HCT116 (cell line): Measurements from ENCODE around the gene CAPN9.

Experiments
- ATF3 ChIP-seq: IDR thresholded peaks from 2 replicates; pipeline ENCODE4 v1.6.1; 2012
- EZH2 ChIP-seq: fragments of 200-600 bp; sonication (generic); IDR thresholded peaks from 2 replicates; pipeline ENCODE4 v1.6.1; 2017; ENCODE audit warnings: antibody characterized with exemption, mixed run types
- POLR2A ChIP-seq: IDR thresholded peaks from 2 replicates; pipeline ENCODE4 v1.7.0; 2011; ENCODE audit warnings: borderline replicate concordance; ENCODE audit not compliant: insufficient read depth, insufficient read length; ENCODE audit errors: extremely low read depth
- POLR2AphosphoS5 ChIP-seq: IDR thresholded peaks from 2 replicates; pipeline ENCODE4 v1.6.1; 2011; ENCODE audit warnings: mild to moderate bottlenecking, low read depth, low read length, moderate library complexity
- REST ChIP-seq: IDR thresholded peaks from 2 replicates; pipeline ENCODE4 v1.6.1; 2012; ENCODE audit warnings: low read depth
- TF ChIP-seq, protein P1 (sequence below), 3 experiments: fragments of 200-600 bp in 1 of 3; sonication (generic) in 1 of 3; IDR thresholded peaks in 2 of 3; conservative IDR thresholded peaks in 1 of 3; 2 replicates each; pipeline ENCODE4 v1.5.1; 2012 to 2017; ENCODE audit warnings: low read depth in 2 of 3, low read length in 2 of 3, antibody characterized with exemption in 1 of 3, borderline replicate concordance in 1 of 3, control low read depth in 1 of 3, mild to moderate bottlenecking in 1 of 3, mixed read lengths in 1 of 3, mixed run types in 1 of 3, moderate library complexity in 1 of 3; ENCODE audit not compliant: insufficient read depth in 1 of 3

- TF ChIP-seq, protein P1, sequence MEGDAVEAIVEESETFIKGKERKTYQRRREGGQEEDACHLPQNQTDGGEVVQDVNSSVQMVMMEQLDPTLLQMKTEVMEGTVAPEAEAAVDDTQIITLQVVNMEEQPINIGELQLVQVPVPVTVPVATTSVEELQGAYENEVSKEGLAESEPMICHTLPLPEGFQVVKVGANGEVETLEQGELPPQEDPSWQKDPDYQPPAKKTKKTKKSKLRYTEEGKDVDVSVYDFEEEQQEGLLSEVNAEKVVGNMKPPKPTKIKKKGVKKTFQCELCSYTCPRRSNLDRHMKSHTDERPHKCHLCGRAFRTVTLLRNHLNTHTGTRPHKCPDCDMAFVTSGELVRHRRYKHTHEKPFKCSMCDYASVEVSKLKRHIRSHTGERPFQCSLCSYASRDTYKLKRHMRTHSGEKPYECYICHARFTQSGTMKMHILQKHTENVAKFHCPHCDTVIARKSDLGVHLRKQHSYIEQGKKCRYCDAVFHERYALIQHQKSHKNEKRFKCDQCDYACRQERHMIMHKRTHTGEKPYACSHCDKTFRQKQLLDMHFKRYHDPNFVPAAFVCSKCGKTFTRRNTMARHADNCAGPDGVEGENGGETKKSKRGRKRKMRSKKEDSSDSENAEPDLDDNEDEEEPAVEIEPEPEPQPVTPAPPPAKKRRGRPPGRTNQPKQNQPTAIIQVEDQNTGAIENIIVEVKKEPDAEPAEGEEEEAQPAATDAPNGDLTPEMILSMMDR (IDR thresholded peaks at IDR 0.05 in 2 of 3, conservative IDR thresholded peaks at IDR 0.05 in 1 of 3; ENCODE audit: borderline replicate concordance in 1 of 3, insufficient read depth in 1 of 3, low read depth in 2 of 3, low read length in 2 of 3) = no peak
- TF ChIP-seq POLR2A = no peak
- TF ChIP-seq ATF3 = no peak
- TF ChIP-seq EZH2 = no peak
- TF ChIP-seq REST = no peak
- TF ChIP-seq POLR2AphosphoS5 = no peak
Measured at GRCh38 chr1:230745071-230745470, 2.1 kb upstream of the CAPN9 start.
